HepG2 (cell line): Measurements from ENCODE around the gene CHFR. TPM values are rescaled to one million over a fixed set of nuclear protein-coding genes. Genes with fewer than 3 reads are reported as not detected.
"Not testable (repeated sequence)": the region's sequence is repeated elsewhere in the genome, so short reads cannot be mapped to it uniquely, and the experiment has no call there.

Experiments
- ATAC-seq: fragments of 200-7000 bp; cut with Tn5 transposase; 3 replicates; pipeline ENCODE4 v1.9.1; 2020; ENCODE audit warnings: mild to moderate bottlenecking, moderate library complexity
- BruUV-seq: library from RNA; stranded (reverse); fragments of 400-500 nt; replicated peaks from 2 replicates; lab custom pipeline; 2021; lab: Mats Ljungman, UMichigan
- CTCF ChIA-PET: fragments of 300-600 bp; formaldehyde crosslinking; extraction: SDS; loops from one replicate; lab custom pipeline; 2021; ENCODE audit warnings: low total read pairs, inconsistent platforms, low intra/inter-chr PET ratio; lab: Yijun Ruan, JAX
- POLR2A ChIA-PET: fragments of 350-600 bp; sonication (Branson Sonifier 250); formaldehyde crosslinking; loops from one replicate; lab custom pipeline; 2020; ENCODE audit warnings: antibody characterized with exemption, inconsistent platforms; lab: Yijun Ruan, JAX
- DNase-seq: peaks from one replicate; pipeline ENCODE4 v3.0.0-alpha.2; 2015; ENCODE audit warnings: low spot score
- FAIRE-seq: peaks from 3 replicates; lab custom pipeline; 2011; peaks lifted over from hg19 to GRCh38; lab: Jason Lieb, UNC
- H2AFZ ChIP-seq: one replicate; pipeline ENCODE4 v1.6.1; 2011; ENCODE audit warnings: low read length, inconsistent platforms
- H3K27ac ChIP-seq: fragments of 300-600 bp; 3 replicates; pipeline ENCODE4 v1.8.0; 2011; ENCODE audit warnings: mixed run types, mild to moderate bottlenecking, mixed read lengths, low read length, inconsistent platforms; ENCODE audit not compliant: insufficient read depth; ENCODE audit errors: extremely low read length
- H3K27me3 ChIP-seq, 2 experiments: fragments of 200-600 bp in 1 of 2; 2 replicates in 1 of 2; 3 replicates in 1 of 2; pipeline versions ENCODE4 v1.6.0 to v1.8.0; 2011; ENCODE audit warnings: low read length in 2 of 2, mild to moderate bottlenecking in 2 of 2, moderate library complexity in 2 of 2, inconsistent platforms in 1 of 2; ENCODE audit not compliant: insufficient read depth in 2 of 2, control insufficient read depth in 1 of 2
- H3K36me3 ChIP-seq, 2 experiments: fragments of 200-600 bp in 1 of 2; replicated peaks in 1 of 2; 2 replicates in 1 of 2; 3 replicates in 1 of 2; pipeline versions ENCODE4 v1.5.1 to v1.8.0; 2011; ENCODE audit warnings: low read length in 2 of 2, inconsistent platforms in 1 of 2; ENCODE audit not compliant: insufficient read depth in 2 of 2, control insufficient read depth in 1 of 2
- H3K4me1 ChIP-seq: 2 replicates; pipeline ENCODE4 v1.5.1; 2012; ENCODE audit warnings: low read length, inconsistent platforms; ENCODE audit not compliant: insufficient read depth
- H3K4me2 ChIP-seq: 2 replicates; pipeline ENCODE4 v1.6.0; 2011; ENCODE audit warnings: low read depth, low read length, inconsistent platforms
- H3K4me3 ChIP-seq, 3 experiments: fragments of 200-600 bp in 1 of 3; sonication (generic), shearing (Covaris generic) in 1 of 3; replicated peaks in 1 of 3; 2 replicates each; pipeline ENCODE4 v1.5.1; 2011 to 2016; ENCODE audit warnings: low read length in 3 of 3, inconsistent platforms in 2 of 3, low read depth in 2 of 3, mild to moderate bottlenecking in 2 of 3, control low read depth in 1 of 3, mixed read lengths in 1 of 3; ENCODE audit not compliant: insufficient read depth in 1 of 3
- H3K79me2 ChIP-seq: one replicate; pipeline ENCODE4 v1.6.1; 2011; ENCODE audit warnings: low read length, inconsistent platforms; ENCODE audit not compliant: insufficient read depth
- H3K9ac ChIP-seq: 2 replicates; pipeline ENCODE4 v1.6.0; 2011; ENCODE audit warnings: mild to moderate bottlenecking, low read depth, low read length, inconsistent platforms; ENCODE audit not compliant: insufficient read depth
- H3K9me3 ChIP-seq: 2 replicates; pipeline ENCODE4 v1.5.1; 2012; ENCODE audit warnings: mild to moderate bottlenecking, low read length
- H4K20me1 ChIP-seq: 2 replicates; pipeline ENCODE4 v1.6.0; 2011; ENCODE audit warnings: inconsistent platforms, mild to moderate bottlenecking, low read length, moderate library complexity; ENCODE audit not compliant: insufficient read depth
- WGBS: methylation state at CpG from one replicate; pipeline ENCODE4 v1.1.6; 2017; ENCODE audit warnings: low lambda C conversion rate; 5-methylcytosine and 5-hydroxymethylcytosine counted together
- in situ Hi-C: cut with HindIII; loops from 2 replicates; pipeline ENCODE4 v1.10.0; 2017; ENCODE audit warnings: low pct_unique_long_range_greater_than_20kb; ENCODE audit not compliant: extremely low pct_ligation_motif_present
- intact Hi-C: fragments of 100-400 bp; cut with micrococcal nuclease; formaldehyde crosslinking; loops from one replicate; pipeline ENCODE4 v1.10.0; 2022; ENCODE audit not compliant: unreplicated experiment
- polyA plus RNA-seq, 8 experiments: library from polyadenylated mRNA; depleted of rRNA in 3 of 8; stranded (reverse) in 7 of 8; unstranded in 1 of 8; fragments of >200 nt; fragmentation: Illumina TruSeq in 4 of 8; extraction: Trizol in 4 of 8; gene quantifications; 2 replicates each; pipeline versions ENCODE4 v1.2.1 to v1.2.3, GENCODE V29; 2011 to 2016; ENCODE audit warnings: low read depth in 4 of 8, missing spikeins in 1 of 8, mixed read lengths in 1 of 8; ENCODE audit not compliant: insufficient read depth in 1 of 8
- total RNA-seq, 5 experiments: library from RNA; depleted of rRNA; stranded (reverse); fragments of >200 nt; fragmentation: Illumina TruSeq; extraction: Trizol; gene quantifications; 2 replicates each; pipeline ENCODE4 v1.2.3, GENCODE V29; 2016; ENCODE audit warnings: low read depth in 1 of 5
- TF ChIP-seq, protein P1 (sequence below), 2 experiments: IDR thresholded peaks; 2 replicates each; pipeline ENCODE4 v1.6.1; 2011 to 2012; ENCODE audit warnings: low read length in 2 of 2, borderline replicate concordance in 1 of 2, low read depth in 1 of 2, mild to moderate bottlenecking in 1 of 2, moderate library complexity in 1 of 2

The CHFR gene
- total and polyA plus RNA-seq, 2 of the 13 experiments (the other 11 are each of a cell fraction or from before 2014, with no cell fraction given), result 21.4 to 21.5 TPM

DNA sequence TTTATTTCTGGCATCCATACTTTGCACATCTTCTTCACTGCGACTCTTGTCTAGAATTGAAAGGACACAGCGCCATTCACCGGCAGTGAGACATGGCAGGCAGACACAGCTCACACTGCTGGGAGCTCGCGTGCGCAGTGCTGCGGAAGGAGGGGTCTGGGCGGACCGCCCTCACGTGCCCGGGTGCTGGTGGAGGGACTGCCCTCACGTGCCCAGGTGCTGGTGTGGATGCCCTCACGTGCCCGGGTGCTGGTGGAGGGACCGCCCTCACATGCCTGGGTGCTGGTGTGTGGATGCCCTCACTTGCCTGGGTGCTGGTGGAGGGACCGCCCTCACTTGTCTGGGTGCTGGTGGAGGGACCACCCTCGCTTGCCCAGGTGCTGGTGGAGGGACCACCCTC, 30.8 kb downstream of the CHFR start (continued):
- TF ChIP-seq, protein P1, sequence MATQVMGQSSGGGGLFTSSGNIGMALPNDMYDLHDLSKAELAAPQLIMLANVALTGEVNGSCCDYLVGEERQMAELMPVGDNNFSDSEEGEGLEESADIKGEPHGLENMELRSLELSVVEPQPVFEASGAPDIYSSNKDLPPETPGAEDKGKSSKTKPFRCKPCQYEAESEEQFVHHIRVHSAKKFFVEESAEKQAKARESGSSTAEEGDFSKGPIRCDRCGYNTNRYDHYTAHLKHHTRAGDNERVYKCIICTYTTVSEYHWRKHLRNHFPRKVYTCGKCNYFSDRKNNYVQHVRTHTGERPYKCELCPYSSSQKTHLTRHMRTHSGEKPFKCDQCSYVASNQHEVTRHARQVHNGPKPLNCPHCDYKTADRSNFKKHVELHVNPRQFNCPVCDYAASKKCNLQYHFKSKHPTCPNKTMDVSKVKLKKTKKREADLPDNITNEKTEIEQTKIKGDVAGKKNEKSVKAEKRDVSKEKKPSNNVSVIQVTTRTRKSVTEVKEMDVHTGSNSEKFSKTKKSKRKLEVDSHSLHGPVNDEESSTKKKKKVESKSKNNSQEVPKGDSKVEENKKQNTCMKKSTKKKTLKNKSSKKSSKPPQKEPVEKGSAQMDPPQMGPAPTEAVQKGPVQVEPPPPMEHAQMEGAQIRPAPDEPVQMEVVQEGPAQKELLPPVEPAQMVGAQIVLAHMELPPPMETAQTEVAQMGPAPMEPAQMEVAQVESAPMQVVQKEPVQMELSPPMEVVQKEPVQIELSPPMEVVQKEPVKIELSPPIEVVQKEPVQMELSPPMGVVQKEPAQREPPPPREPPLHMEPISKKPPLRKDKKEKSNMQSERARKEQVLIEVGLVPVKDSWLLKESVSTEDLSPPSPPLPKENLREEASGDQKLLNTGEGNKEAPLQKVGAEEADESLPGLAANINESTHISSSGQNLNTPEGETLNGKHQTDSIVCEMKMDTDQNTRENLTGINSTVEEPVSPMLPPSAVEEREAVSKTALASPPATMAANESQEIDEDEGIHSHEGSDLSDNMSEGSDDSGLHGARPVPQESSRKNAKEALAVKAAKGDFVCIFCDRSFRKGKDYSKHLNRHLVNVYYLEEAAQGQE (IDR thresholded peaks at IDR 0.05; ENCODE audit: borderline replicate concordance in 1 of 2, low read depth in 1 of 2, low read length in 2 of 2), result no peak
- TF ChIP-seq, all 625 proteins: peak for 0

DNA sequence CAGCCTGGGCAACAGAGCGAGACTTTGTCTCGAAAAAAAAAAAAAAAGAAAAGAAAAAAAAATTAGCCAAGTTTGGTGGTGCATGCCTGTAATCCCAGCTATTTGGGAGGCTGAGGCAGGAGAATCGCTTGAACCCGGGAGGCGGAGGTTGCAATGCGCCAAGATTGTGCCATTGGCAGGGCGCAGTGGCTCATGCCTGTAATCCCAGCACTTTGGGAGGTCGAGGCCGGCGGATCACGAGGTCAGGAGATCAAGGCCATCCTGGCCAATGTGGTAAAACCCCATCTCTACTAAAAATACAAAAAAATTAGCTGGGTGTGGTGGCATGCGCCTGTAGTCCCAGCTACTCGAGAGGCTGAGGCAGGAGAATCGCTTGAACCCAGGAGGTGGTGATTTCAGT, 32.2 kb downstream of the CHFR start:
- FAIRE-seq, ATAC-seq, H3K79me2 ChIP-seq, H3K4me2 ChIP-seq, in situ Hi-C loops, intact Hi-C loops, H3K27ac ChIP-seq, H3K4me3 ChIP-seq, H2AFZ ChIP-seq, POLR2A ChIA-PET, H3K4me1 ChIP-seq, H3K9me3 ChIP-seq, DNase-seq, H3K9ac ChIP-seq, CTCF ChIA-PET, H3K27me3 ChIP-seq, H4K20me1 ChIP-seq, BruUV-seq: not testable (repeated sequence)
- WGBS, result 97% methylated on average over 14 of the region's 14 CpGs
- peaks cover 21 to 45% of the 10 kb centered on the region in 2 experiments for H3K36me3 ChIP-seq
